ENCODE measurements around the gene SUSD2. TPM values are rescaled to one million over a fixed set of nuclear protein-coding genes. Genes with fewer than 3 reads are reported as not detected.

Gene SUSD2
- total and polyA plus RNA-seq, 2 of the 4 experiments (the other 2 are of a cell fraction): 0.18 to 1.6 TPM

DNA sequence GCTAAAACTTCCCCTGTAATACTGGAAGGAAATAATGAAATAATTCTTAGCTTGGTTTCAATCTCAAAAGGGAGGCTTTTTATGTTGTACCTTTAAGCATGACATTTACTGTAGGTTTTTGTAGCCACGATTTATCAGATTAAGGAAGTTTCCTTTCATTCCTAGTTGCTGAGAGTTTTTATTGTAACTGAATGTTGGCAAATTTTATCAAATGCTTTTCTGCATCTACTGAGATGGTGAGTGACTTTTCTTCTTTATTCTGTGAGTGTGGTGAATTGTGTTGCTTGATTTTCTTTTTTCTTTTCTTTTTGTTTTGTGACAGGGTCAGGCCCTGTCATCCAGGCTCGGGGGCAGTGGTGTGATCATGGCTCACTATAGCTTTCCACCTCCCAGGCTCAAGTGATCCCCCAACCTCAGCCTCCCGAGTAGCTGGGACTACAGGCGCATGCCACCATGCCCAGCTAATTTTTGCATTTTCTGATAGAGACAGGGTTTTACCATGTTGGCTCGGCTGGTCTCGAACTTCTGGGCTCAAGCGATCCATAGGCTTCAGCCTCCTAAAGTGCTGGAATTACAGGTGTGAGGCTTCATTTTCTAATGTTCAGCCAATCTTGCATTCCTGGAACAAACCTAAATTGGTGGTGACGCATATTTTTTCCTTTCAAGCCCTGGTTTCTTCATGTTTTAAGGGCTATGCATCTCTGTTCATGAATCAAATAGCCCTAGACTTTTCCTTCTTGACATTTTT, 26.2 kb downstream of the SUSD2 start:
- H3K4me3 ChIP-seq (ENCODE audit: insufficient read depth, low read depth, low read length): no peak overlapping the region
- H3K9ac ChIP-seq (ENCODE audit: low read depth, low read length): peak overlapping the region; percentile 60
- POLR2A ChIA-PET (ENCODE audit: unreplicated experiment): no interaction called here
- H2BK20ac ChIP-seq (ENCODE audit: low read depth, low read length): peak overlapping the region; percentile 98
- peaks cover 0 to 3% of the 10 kb centered on the region in 2 experiments; a peak in 1 of 4 replicates for H3K79me1 ChIP-seq (ENCODE audit: low read depth in 1 of 2, low read length in 2 of 2)
- H3K56ac ChIP-seq (ENCODE audit: extremely low read depth, insufficient read depth, low read length): peak overlapping the region; percentile 89
- H2BK5ac ChIP-seq (ENCODE audit: low read depth, low read length, poor library complexity, severe bottlenecking): peak overlapping the region; percentile 99
- dilution Hi-C loops (cut with HindIII; ENCODE audit: low sequenced_read_pairs, unreplicated experiment): no loop called here
- peak overlapping the region; percentile 91 for H4K91ac ChIP-seq (ENCODE audit: insufficient read depth, low read depth, low read length)
- no TSS peak for BruUV-seq (replicated peaks)
- peak; percentile 5 for ATAC-seq (ENCODE audit: low read depth)
- H4K20me1 ChIP-seq (ENCODE audit: insufficient read depth, low read length): no peaks in the 10 kb centered on the region; the same call in 1 of the 2 replicates
- peak overlapping the region; percentile 71 for H2BK15ac ChIP-seq (ENCODE audit: low read depth, low read length)
- H2BK120ac ChIP-seq (ENCODE audit: low read depth, low read length): peak overlapping the region; percentile 97
- no peak overlapping the region for H2AFZ ChIP-seq (replicated peaks; ENCODE audit: low read length, poor library complexity)
- no peaks in the 10 kb centered on the region for H3K27me3 ChIP-seq (ENCODE audit: control insufficient read depth, insufficient read depth, low read length)
- H2AK9ac ChIP-seq (replicated peaks; ENCODE audit: low read depth, low read length, poor library complexity): no peak overlapping the region
- H3K23ac ChIP-seq (ENCODE audit: low read depth, low read length): peak overlapping the region; percentile 70
- H3K4me2 ChIP-seq (ENCODE audit: low read depth, low read length): peak overlapping the region; percentile 23
- DNase-seq: no peak
- peak overlapping the region; percentile 93 for H3K4ac ChIP-seq (ENCODE audit: low read depth, low read length)
- in situ Hi-C loops (cut with MboI; ENCODE audit: low sequenced_read_pairs): no loop called here
- H4K8ac ChIP-seq (ENCODE audit: low read depth in 2 of 2, low read length in 2 of 2): peak overlapping the region; percentile 77 to 90
- H3K9me3 ChIP-seq (ENCODE audit: control insufficient read depth, insufficient read depth, low read length): no peaks in the 10 kb centered on the region
- peak overlapping the region; percentile 43 for H4K5ac ChIP-seq (ENCODE audit: low read depth, low read length)
- CTCF ChIA-PET: interaction anchor here (1.3 kb wide), 1 partner anchor 17 kb away, joined by 3 read pairs; no protein-coding TSS in a partner anchor
- peak overlapping the region; percentile 99 for H3K27ac ChIP-seq (ENCODE audit: insufficient read depth, low read length)
- WGBS, 2 experiments (ENCODE audit: extremely low coverage in 2 of 2, insufficient read length in 1 of 2): 46% methylated on average over 3 of the region's 8 CpGs; no CpG with 5 or more reads in 1 of the 2 experiments
- H2AK5ac ChIP-seq (ENCODE audit: low read depth, low read length): peak overlapping the region; percentile 96
- peaks cover 3% of the 10 kb centered on the region for H3K9me1 ChIP-seq (ENCODE audit: insufficient read depth, low read length)
- intact Hi-C loops (cut with micrococcal nuclease): loop anchor here (1.0 to 5.0 kb wide), 2 partner anchors 17 to 40 kb away; partner anchors contain the start of gene GGT5
- peak overlapping the region; percentile 98 for H3K18ac ChIP-seq (ENCODE audit: low read depth, low read length)
- H3K36me3 ChIP-seq (ENCODE audit: control insufficient read depth, insufficient read depth, low read length): no peaks in the 10 kb centered on the region
- H3K14ac ChIP-seq (replicated peaks; ENCODE audit: low read depth, low read length): peak overlapping the region; percentile 94
- TF ChIP-seq, protein P1, sequence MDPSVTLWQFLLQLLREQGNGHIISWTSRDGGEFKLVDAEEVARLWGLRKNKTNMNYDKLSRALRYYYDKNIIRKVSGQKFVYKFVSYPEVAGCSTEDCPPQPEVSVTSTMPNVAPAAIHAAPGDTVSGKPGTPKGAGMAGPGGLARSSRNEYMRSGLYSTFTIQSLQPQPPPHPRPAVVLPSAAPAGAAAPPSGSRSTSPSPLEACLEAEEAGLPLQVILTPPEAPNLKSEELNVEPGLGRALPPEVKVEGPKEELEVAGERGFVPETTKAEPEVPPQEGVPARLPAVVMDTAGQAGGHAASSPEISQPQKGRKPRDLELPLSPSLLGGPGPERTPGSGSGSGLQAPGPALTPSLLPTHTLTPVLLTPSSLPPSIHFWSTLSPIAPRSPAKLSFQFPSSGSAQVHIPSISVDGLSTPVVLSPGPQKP (IDR thresholded peaks at IDR 0.05; ENCODE audit: borderline replicate concordance, low read depth, low read length): no peak
- peaks cover 24% of the 10 kb centered on the region for H3K4me1 ChIP-seq (ENCODE audit: control insufficient read depth, insufficient read depth, low read length)

Measured in IMR-90 (cell line).